Measurements from ENCODE around the gene KREMEN1. TPM values are rescaled to one million over a fixed set of nuclear protein-coding genes. Genes with fewer than 3 reads are reported as not detected.

KREMEN1 gene
- total RNA-seq, 1 donor from 2014 or later, result 7.1 TPM

DNA sequence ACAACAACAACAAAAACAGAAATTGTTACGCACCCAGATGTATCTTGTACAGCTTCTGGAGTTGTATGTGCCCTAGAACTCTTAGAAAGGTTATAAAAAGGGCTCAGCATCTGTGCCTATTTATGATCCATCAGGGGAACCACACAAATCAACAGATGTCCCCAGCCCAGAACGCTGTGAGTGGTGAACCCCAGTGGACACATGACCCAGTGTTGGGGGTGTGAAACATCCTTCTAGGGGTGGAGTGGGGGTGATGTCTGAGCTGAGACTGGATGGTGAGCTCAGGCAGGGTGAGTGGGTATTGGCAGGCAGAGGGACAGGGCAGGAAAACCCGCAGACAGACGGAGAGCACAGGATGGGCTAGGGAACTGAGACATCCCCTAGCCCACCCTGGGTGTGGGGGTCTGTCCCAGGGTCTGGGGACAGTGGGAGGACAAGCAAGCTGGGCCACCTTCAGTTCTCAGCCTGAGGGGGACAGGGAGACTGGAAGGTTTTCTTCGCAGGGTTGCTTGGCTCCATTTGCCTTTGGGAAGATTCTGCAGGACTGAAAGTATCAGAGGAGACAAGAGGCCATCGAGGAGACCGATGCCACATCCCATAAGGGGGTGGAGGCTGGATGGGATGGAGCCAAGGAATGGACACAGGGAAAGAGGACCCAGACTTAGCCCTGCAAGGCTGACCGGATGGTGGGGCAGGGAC, 127.0 kb downstream of the KREMEN1 start:
- H3K4me3 ChIP-seq (ENCODE audit: low read depth, low read length), result no peak overlapping the region
- TF ChIP-seq, protein P1, sequence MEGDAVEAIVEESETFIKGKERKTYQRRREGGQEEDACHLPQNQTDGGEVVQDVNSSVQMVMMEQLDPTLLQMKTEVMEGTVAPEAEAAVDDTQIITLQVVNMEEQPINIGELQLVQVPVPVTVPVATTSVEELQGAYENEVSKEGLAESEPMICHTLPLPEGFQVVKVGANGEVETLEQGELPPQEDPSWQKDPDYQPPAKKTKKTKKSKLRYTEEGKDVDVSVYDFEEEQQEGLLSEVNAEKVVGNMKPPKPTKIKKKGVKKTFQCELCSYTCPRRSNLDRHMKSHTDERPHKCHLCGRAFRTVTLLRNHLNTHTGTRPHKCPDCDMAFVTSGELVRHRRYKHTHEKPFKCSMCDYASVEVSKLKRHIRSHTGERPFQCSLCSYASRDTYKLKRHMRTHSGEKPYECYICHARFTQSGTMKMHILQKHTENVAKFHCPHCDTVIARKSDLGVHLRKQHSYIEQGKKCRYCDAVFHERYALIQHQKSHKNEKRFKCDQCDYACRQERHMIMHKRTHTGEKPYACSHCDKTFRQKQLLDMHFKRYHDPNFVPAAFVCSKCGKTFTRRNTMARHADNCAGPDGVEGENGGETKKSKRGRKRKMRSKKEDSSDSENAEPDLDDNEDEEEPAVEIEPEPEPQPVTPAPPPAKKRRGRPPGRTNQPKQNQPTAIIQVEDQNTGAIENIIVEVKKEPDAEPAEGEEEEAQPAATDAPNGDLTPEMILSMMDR (IDR thresholded peaks at IDR 0.05; ENCODE audit: insufficient read depth, low read length, poor library complexity, severe bottlenecking), result no peak
- no peaks in the 10 kb centered on the region for H3K36me3 ChIP-seq (ENCODE audit: control insufficient read depth, insufficient read depth, low read length)
- DNase-seq (ENCODE audit: low read depth), result no peak
- H3K27me3 ChIP-seq (ENCODE audit: control insufficient read depth, insufficient read depth, low read length), result no peaks in the 10 kb centered on the region

DNA sequence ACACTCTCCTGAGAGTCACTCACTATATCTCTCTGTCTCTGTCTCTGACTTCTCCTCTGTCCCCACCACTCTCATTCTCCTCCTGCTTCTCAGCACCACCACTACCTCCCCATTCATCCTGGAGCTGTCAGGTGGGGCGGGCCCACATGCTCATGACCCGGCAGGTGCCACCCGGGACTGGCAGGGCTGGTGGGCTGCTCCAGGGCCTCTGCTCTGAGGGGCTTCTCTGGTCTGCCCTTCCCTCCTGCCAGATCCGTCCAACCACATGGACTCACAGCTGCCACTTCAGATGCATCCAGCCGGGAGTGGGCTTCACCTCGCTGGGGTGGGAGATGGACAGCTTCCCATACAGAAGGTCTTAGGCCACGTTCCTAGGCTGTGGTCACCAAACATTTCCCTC, 128.1 kb downstream of the KREMEN1 start:
- TF ChIP-seq, protein P1 (IDR thresholded peaks at IDR 0.05; ENCODE audit: insufficient read depth, low read length, poor library complexity, severe bottlenecking), result no peak
- no peak for DNase-seq (ENCODE audit: low read depth)
- Histone ChIP-seq H3K27me3 (ENCODE audit: control insufficient read depth, insufficient read depth, low read length) (peaks cover 5% of the 10 kb centered on the region), H3K4me3 (ENCODE audit: low read depth, low read length) (no peak overlapping the region), H3K36me3 (ENCODE audit: control insufficient read depth, insufficient read depth, low read length) (no peaks in the 10 kb centered on the region)

DNA sequence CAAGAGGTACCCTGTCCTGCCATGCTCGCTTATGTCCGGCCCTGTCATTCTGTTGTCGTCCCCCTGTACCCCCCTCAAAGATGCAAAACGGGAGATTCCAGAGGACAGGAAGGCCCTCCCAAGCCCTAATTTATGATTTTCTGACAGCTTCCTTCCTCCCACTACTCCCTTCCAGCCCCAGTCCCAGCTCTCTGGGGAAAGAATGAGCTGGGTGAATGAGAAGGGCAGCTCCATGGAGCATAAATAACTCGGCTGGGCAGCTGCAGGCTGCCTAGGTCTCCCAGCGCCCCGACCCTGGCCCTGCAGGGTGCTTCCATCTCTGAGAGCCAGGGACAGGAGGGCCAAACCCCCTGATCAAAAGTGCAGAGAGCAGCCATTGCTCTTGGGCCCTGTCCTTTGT, 128.9 kb downstream of the KREMEN1 start:
- H3K36me3 ChIP-seq (ENCODE audit: control insufficient read depth, insufficient read depth, low read length), result no peaks in the 10 kb centered on the region
- TF ChIP-seq, protein P1 (IDR thresholded peaks at IDR 0.05; ENCODE audit: insufficient read depth, low read length, poor library complexity, severe bottlenecking), result no peak
- DNase-seq (ENCODE audit: low read depth), result no peak
- H3K27me3 ChIP-seq (ENCODE audit: control insufficient read depth, insufficient read depth, low read length), result peaks cover 12% of the 10 kb centered on the region
- H3K4me3 ChIP-seq (ENCODE audit: low read depth, low read length), result no peak overlapping the region

DNA sequence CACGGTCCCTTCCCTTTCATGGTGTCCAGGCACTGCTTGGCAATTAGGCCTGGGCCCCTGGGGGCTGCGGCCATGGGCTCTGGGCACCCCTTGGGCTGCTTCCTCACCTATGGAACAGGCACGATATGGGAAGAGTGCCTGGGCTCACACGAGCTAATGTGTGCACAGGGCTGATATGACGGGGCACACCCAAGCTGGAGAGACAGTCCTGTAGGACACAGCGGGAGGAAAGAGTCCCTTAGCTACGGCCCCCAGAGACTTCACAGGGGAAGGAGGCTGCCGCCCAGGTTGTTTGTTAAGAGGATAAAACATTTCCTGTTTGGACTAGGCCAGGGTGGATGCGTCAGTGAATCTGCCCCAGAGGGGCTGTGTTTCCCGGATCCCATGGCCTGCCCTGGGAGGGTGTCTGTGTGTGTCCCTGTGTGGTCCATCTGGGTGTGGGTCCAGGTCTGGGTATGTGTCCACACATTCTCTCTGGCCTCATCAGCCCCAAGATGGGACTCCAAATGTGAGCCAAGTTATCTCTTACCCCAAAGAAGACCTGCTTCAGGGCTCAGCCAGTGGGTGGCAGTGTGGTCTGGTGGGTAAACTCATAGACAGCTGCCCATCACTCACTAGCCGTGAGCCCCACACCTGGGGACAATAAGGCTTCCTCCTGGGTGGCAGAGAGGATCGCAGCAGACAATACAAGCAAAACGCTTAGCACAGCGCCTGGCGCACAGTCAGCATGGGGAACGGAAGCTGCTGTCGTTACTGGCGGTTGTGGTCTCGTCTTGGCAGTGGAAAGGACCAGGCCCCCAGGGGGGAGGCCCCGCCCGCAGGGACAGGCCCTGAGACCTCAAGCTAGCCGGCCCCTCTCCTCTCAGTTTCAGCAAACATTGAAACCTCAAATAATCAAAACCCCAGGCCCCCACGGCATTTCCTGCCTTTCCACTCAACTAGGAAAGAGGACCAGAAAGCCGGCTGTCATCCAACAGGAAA, 129.7 kb downstream of the KREMEN1 start:
- TF ChIP-seq, protein P1 (IDR thresholded peaks at IDR 0.05; ENCODE audit: insufficient read depth, low read length, poor library complexity, severe bottlenecking), result peak; percentile 44
- H3K4me3 ChIP-seq (ENCODE audit: low read depth, low read length), result no peak overlapping the region
- no peaks in the 10 kb centered on the region for H3K36me3 ChIP-seq (ENCODE audit: control insufficient read depth, insufficient read depth, low read length)
- DNase-seq (ENCODE audit: low read depth), result no peak
- H3K27me3 ChIP-seq (ENCODE audit: control insufficient read depth, insufficient read depth, low read length), result peaks cover 19% of the 10 kb centered on the region

DNA sequence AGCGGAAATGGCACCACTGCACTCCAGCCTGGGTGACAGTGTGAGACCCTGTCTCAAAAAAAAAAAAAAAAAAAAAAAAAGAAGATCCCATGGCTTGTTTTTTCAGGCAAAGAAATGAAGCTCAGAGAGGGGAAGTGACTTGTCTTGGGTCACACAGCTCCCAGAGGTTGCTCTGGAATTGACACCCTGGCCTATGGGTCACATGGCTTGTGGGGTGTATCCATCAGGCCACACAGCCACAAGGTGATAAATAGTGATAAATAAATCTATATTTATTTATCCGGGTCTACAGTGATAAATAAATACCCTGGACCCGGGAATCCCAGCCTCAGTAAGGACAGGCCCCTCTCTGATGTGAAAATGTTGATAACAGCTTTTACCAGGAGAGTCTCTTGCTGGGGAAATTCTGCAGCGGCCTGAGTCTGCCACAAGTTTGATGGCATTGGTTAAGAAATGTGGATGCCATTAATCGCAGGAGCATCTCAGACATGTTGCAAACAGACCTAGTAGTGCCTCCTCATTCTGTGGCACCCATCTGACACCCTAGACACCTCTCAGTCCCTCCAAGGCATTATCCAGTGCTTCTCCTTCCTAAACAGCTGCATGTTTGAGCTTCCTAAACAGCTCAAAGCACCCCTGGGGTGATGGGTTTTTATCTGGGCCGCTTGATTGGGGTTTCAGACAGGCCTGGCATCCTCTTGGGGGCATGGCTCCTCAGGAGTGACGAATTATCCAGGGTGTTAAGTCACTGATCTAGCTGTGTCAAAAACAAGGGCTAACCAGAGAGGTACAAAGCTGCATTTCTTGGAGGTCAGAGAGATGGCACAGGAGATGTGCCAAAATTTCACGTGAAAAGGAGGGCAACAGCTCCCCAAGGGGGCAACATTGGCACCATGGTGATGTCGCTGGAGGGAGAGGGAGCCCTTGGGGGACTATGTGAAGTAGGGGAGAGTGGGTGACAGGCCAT, 130.9 kb downstream of the KREMEN1 start:
- Histone ChIP-seq H3K36me3 (ENCODE audit: control insufficient read depth, insufficient read depth, low read length) (no peaks in the 10 kb centered on the region), H3K27me3 (ENCODE audit: control insufficient read depth, insufficient read depth, low read length) (peaks cover 28% of the 10 kb centered on the region), H3K4me3 (ENCODE audit: low read depth, low read length) (no peak overlapping the region)
- no peak for DNase-seq (ENCODE audit: low read depth)
- TF ChIP-seq, protein P1 (IDR thresholded peaks at IDR 0.05; ENCODE audit: insufficient read depth, low read length, poor library complexity, severe bottlenecking), result no peak

Data from kidney epithelial cell (primary cell).